Measurements from ENCODE around the gene ABCF3.
"Not testable (repeated sequence)": the region's sequence is repeated elsewhere in the genome, so short reads cannot be mapped to it uniquely, and the experiment has no call there.

ABCF3 gene

GRCh38 chr3:184186184-184186901 lies at the start of gene ABCF3:
Gene ABCF3, plus strand, starts transcription at chr3:184186199. Its CDS starts 9 bp downstream, at chr3:184186208.
- no peak for DNase-seq

- DNase-seq, result no peak
Measured at GRCh38 chr3:184140436-184140835, 45.6 kb upstream of the ABCF3 start.

- no peak for DNase-seq
Measured at GRCh38 chr3:184142199-184142598, 43.8 kb upstream of the ABCF3 start.

- no peak for DNase-seq
Measured at GRCh38 chr3:184143327-184143726, 42.7 kb upstream of the ABCF3 start.

- DNase-seq, result no peak
Measured at GRCh38 chr3:184144505-184144904, 41.5 kb upstream of the ABCF3 start.

- peak; percentile 79 for DNase-seq
Measured at GRCh38 chr3:184145111-184145524, 40.9 kb upstream of the ABCF3 start.

GRCh38 chr3:184145751-184146270 lies 40.2 kb upstream of the ABCF3 start:
- no peak for DNase-seq

- DNase-seq, result no peak
Measured at GRCh38 chr3:184148076-184148475, 37.9 kb upstream of the ABCF3 start.

- DNase-seq, result no peak
Measured at GRCh38 chr3:184149123-184149522, 36.9 kb upstream of the ABCF3 start.

- DNase-seq, result not testable (repeated sequence)
Measured at GRCh38 chr3:184149770-184150169, 36.2 kb upstream of the ABCF3 start.

- DNase-seq, result peak; percentile 81
Measured at GRCh38 chr3:184154885-184155643, 30.9 kb upstream of the ABCF3 start, which contains the start of gene DVL3. Gene DVL3, plus strand, starts transcription at chr3:184155377. Its CDS starts 259 bp downstream, at chr3:184155636.

- peak; percentile 54 for DNase-seq
Measured at GRCh38 chr3:184155644-184156521, 30.1 kb upstream of the ABCF3 start.

- peak; percentile 87 for DNase-seq
Measured at GRCh38 chr3:184156522-184156955, 29.5 kb upstream of the ABCF3 start.

- no peak for DNase-seq
Measured at GRCh38 chr3:184157206-184157605, 28.8 kb upstream of the ABCF3 start.

- DNase-seq, result no peak
Measured at GRCh38 chr3:184158404-184158803, 27.6 kb upstream of the ABCF3 start.

GRCh38 chr3:184160456-184160855 lies 25.5 kb upstream of the ABCF3 start:
- no peak for DNase-seq

- not testable (repeated sequence) for DNase-seq
Measured at GRCh38 chr3:184162571-184163070, 23.4 kb upstream of the ABCF3 start.

GRCh38 chr3:184164648-184165330 lies 21.2 kb upstream of the ABCF3 start:
- no peak for DNase-seq

- no peak for DNase-seq
Measured at GRCh38 chr3:184165543-184165942, 20.5 kb upstream of the ABCF3 start.

- DNase-seq, result no peak
Measured at GRCh38 chr3:184166671-184167070, 19.3 kb upstream of the ABCF3 start.

- DNase-seq, result no peak
Measured at GRCh38 chr3:184167786-184168185, 18.2 kb upstream of the ABCF3 start.

Data from femur (tissue), 1 donor.